HG02970 (cell line): Measurements from ENCODE around the gene AGO4.
"Not testable (repeated sequence)": the region's sequence is repeated elsewhere in the genome, so short reads cannot be mapped to it uniquely, and the experiment has no call there.

ENCODE experiments used
- ATAC-seq: cut with Tn5 transposase; IDR thresholded peaks from one replicate; pipeline ENCODE4 v1.9.1; 2021; ENCODE audit warnings: mild to moderate bottlenecking, moderate library complexity, moderate number of reproducible peaks; ENCODE audit not compliant: unreplicated experiment, low FRiP score

AGO4 gene

DNA sequence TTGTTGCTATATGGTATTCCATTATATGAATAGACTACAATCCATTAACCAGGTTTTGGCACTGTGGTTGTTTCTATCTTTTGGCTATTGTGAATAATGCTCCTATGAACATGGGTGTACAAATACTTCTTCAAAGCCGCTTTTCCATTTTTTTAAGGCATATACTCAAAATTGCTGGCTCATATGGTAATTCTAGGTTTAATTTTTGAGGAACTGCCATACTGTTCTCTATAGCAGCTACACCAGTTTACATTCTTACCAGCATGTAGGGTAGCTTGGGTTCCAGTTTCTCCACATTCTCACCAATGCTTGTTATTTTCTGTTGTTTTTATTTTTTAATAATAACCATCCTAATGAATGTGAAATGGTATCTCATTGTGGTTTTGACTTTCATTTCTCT is 55.3 kb downstream of the AGO4 start:
- no peak for ATAC-seq

DNA sequence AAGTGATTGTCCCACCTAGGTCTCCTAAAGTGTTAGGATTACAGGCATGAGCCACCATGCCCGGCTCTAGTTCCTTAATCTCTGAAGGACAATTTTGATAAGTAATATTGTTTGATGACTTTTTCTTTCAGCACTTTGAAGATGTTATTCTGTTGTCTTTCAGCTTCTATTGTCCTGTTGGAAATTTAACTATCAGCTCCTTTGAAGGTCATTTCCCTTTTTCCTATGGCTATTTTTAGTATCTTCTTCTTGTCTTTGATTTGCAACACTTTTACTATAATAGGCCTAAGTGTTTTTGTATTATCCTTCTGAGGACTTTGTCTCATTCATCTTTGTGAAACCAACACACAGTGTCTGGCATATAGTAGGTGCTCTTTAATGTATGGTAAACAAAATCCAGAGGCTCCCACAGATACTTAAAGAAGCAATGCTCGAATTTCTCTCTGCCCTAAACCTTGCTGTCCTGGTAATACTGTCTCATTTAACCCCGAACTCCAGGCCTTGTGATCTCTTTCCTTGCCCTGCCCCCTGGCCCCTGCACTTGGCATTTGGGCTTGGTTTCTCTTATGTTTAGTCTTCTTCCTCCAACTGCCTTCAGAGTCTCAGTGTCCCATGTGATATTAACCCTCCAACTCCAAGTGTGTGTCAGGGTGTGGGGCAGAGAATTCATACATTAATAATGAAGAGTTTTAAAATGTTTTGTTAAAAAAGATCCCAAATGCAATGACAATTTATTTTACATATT is 56.2 kb downstream of the AGO4 start:
- ATAC-seq = no peak

DNA sequence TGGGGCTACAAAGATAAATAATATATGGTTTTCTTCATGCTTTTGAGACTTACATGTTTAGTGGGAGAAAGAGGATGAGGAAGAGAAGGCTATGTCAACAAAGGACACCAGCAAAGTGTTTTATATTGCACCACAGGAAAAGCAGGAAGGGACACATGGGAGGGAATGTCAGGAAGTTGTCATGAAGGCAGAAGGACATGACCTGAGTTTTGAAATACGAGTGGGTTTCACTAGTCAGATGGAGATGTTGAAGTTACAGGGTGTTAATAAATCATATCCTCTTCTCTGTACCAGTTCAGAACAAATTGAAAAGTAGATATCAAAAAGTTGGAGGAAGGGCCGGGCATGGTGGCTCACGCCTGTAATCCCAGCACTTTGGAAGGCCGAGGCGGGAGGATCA is 57.0 kb downstream of the AGO4 start:
- ATAC-seq = no peak

DNA sequence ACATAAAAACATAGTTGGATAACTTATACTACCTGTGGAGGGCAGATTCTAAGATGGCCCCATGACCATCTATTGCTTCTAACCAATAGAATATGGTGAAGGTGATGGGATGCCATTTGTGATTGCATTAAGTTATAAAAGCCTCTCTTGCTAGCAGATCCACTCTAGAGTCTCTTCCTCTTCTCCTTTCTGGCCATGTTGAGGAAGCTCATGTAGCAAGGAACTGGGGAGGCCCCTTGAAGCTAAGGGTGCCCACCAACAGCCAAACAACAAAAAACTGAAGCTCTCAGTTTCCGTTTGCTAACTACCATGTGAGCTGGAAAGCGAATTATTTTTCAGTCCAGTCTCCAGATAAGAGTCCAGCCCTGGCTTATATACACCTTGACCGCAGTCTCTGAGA is 59.2 kb downstream of the AGO4 start:
- no peak for ATAC-seq

DNA sequence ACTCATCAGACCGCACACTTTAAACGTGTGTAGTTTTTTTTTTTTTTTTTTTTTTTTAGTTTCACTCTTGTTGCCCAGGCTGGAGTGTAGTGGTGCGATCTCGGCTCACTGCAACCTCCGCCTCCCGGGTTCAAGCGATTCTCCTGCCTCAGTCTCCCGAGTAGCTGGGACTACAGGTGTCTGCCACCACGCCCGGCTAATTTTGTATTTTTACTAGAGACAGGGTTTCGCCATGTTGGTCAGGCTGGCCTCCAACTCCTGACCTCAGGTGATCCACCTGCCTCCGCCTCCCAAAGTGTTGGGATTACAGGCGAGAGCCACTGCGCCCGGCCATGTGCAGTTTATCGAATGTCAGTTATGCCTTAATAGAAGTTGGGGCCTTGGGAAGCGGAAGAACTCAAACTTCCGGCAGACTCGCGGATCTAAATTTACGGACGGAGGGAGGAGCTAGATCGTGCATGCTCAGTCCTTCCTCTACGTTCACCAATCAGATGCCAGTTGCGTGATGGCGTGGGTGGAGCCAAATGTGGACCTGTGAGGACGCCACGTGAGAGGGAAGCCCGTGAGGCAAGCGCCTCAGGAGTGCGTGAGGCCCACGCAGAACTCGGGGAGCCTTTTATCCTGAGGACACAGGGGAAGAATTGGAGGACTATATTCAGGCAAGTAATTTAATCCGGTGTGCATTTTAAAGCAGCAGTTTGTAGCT is 61.6 kb downstream of the AGO4 start:
- not testable (repeated sequence) for ATAC-seq

DNA sequence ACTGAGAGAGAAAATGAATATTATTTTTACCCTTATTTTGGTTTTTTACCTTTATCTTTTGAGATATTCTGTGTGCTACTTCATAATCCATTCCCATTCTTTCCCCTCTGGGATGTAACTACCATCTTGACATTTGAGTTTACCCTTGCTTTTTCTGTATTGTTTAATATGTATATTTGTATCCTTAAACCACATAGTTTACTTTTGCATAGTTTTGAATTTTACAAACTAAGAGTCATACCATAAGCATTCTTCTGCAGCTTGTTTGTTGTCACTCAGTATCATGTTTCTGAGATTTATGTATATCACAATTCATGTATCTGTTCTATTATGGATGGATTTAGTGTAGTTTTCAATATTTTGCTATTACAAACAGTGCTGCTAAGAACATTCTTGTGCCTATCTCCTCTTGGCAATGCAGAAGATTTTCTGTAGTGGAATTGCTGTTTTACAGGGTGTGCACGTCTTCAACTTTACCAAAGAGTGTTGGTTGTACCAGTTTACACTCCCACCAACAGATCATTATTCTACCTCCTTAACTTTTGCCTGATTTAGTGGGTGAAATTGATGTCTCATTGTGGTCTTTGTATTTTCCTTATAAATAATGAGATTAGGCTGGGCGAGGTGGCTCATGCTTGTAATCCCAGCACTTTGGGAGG is 63.0 kb downstream of the AGO4 start:
- ATAC-seq = no peak

DNA sequence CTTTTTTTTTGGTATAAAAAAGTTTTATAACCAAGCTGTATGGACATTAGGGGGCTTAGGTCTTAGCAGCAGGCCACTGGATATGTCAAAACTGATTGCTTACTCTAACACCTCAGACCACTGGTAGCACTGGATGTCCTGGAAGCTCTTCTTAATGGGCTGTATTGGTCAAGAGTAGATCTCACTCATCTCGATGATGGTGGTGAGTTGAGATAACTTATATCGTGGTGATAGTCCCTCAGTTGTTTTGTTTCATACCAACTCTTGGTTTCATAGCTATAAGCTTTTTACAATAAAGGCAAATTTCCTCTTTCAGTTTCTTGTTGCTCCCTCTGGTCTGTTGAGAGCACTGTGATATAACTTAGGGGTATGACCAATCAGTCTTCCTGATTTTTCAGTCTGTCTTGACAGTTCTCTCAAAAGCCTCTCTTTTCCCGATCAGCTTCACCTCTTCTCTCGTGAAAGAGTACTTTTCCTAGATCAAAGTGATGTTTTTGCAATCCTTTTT is 65.5 kb downstream of the AGO4 start:
- no peak for ATAC-seq

DNA sequence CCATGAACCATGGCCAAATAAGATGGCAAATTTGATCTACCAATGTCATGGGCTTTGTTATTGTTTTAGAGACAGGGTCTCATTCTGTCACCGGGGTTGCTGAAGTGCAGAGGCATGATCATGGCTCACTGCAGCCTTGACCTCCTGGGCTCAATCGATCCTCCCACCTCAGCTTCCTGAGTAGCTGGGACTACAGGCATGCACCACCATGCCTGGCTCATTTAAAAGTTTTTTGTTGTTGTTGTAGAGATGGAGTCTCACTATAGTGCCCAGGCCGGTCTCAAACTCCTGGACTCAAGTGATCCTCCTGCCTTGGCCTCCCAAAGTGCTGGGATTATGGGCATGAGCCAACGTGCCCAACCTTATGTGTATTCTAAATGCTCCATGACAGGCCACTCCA is 66.3 kb downstream of the AGO4 start:
- ATAC-seq = not testable (repeated sequence)

DNA sequence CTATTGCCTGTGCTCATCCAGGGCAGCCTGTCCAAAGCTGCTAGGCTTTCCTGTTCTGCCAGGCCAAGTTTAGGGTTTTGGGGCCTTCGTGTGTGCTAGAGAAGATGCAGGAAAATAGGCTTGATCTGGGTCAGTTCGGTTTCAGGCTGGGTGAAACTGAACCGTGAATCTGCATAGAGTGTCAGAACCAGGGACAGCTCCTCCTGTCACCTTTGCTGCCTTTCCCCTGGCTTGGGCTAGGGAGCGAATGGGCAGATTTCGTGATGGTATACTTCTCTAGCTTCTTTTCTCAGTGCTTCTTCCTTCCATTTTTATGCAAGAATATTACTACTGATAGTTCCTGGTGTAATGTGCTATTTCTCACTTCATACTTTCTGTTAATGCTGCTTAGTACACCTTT is 69.2 kb downstream of the AGO4 start:
- ATAC-seq = no peak

DNA sequence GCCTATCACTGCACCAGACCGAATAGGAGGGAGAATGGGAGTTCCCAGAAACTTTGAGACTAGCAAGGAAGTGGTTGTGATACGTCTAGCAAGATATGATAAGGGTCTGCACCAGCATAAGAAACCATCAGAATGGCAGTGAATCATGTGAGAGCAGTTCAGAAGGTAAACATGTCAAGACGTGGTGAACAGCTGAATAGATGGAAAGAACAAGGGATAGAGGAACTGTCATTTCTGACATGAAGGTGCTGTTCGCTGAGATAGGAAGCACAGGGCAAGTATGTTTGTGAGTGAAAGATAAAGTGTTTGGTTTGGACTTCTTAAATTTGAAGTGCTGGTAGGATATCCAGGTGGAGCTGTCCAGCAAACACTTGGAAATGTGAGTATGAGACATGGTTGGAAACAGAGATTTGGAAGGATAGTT is 74.0 kb downstream of the AGO4 start:
- ATAC-seq = no peak

DNA sequence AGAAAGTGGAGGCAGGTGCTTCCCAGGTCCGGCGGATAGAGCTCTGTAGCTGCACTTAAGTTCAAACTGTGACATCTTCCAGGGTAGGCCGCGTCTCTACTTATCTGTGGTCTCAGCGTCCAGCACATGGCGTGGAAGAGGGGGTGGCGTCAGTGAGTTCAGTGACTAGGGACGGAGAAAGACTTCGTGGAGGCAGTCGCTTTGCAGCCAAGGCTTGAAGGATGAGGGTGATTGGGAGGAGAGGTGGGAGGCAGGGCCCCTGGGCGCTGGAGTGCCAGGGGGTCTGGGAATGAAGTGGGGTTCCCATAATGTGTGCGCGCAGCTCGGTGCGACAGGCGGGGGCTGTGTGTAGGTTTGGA is 74.7 kb downstream of the AGO4 start:
- ATAC-seq = no peak

DNA sequence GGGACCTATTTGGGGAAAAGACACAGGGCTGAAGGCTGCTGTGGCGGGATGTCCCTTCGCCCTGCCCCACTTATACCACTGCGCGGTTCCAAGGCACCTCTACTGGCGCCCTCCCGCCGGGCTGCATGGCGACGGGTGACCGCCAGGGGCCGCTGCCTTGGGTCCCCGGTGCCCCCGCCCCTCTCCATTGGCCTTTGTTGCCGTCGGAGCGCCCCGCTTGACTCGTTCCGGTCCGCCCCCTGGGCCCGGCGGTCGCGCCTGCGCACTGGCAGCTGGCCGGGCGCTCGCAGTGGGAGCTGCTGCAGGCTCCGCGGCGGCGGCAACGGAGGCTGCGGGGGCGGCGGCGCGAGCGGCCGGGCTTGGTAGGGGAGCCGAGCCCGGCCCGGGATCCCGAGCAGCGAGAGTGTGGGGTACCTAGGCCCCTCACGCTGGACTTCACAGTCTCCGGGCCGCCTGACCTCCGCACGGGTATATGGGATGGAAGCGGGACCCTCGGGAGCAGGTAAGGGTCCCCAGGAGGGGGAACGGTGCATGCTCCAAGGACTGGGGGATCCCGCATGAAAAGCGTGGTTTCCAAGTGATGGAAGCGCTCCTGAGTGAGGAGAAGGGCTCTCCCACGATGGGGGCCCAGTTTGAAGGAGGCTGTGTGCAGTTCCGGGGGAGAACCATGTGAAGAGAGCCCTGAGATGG is 75.3 kb downstream of the AGO4 start, which contains the start of gene AGO1:
TSS of gene AGO1 (plus strand) at position 265 of the 690 bp plus-strand sequence. CDS start at position 478, 213 bp downstream.
- ATAC-seq = peak; percentile 87

DNA sequence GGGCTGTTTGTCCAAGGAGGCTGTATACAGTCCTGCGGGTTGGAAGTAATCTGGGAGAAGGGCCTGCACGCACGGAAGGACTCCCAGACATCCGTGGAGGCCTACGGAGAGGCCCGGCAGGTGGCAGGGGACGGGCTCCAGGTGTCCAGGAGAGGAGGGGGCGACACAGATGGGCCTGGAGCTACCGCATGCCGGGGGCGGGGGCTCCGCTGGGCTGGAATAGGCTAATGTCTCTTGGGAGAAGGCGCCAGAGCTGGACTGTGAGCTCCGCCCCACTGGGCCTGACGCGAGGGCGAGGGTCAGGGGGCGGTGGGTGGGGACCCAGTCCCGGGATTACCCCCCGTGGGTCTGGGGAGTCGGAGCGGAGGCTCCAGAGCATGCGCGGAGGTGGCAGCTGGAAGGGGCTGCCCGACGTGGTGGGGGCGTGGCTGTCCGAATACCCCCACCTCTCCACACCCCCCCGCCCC is 75.9 kb downstream of the AGO4 start:
- no peak for ATAC-seq

DNA sequence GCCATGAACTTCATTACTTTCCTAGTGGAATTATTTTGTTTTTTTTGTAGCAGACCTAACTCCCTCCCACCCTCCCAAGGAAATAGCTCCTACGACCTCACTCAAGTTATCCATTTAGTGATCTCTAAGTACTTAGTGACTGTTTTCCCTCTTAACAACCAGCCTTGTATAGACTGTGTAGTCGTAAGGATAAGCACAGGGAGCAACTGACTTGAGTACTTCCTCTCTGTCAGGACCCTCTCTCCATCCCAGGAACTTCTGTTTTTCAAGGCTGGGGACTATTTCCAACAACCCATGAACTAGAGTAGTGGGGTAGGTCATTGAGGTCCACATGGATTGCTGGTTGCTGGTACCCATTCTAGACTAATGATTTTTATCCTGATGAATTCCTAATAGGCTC is 77.1 kb downstream of the AGO4 start:
- no peak for ATAC-seq

DNA sequence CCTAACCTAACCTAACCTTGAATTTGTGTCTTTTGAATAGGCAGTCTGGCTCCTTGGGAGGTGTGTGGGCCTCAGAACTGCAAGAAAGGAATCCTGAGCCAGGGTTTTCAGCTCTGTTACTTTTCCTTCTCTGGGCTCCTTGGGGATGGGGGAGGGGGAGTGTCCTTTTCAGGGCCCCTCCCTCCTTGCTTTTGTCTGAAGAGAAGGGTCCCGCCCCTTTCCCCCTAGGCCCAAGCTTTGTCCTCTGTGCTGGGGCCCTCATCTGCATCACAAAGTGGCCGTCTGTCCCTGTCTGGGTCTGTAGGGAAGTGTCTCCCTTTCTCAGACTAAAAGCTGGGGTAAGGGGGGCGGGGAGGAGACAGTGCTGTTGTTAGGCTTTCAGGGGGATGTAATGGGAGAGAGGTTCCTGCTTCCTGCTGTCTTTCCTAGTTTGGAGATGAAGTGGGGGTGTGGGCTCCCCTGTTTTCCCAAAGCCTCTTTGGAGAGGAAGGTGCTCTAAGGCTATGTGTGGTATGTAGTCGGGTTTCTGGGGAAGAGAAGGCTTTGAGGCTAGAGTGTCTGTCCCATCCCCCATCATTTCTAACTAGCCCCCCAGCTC is 78.2 kb downstream of the AGO4 start:
- no peak for ATAC-seq

DNA sequence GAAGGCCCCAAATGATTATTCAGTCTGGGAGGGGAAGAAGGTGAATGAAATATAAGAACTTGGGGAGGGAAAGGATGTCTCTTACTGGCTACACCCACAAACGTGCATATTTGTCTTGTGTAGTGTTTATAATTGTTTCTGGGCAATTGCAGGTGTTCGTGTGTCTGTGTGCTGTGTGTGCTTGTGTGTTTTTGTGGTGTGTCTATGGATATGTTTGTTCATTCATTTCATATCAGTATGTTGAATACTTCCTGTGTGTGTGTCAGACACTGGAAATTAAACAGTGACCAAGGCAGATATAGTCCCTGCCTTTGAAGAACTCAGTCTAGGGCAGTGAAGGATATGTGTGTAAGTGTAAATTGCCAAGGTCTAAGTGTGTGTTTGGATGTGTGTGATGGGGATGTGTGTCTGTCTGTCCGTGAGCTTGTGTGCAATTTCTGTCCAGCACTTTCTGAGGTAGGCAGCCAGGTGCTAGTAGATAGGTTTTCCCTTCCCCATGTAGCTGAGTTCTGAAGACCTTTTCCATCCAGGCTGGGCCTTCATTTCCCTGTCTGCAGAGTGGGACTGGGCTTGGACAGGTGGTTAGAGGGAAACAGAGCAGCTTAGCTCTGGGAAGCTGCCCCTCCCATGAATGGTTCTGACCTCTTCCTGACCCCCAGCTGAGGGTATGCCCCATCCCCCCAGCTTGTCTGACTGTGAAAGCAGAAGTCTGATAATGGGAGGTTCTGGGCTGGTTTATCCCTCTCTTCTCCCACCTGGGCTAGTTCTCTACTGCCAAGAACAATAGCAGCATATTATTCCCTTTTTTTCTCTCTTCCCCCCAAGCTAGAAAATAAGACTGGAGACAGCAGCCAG is 79.0 kb downstream of the AGO4 start:
- no peak for ATAC-seq

DNA sequence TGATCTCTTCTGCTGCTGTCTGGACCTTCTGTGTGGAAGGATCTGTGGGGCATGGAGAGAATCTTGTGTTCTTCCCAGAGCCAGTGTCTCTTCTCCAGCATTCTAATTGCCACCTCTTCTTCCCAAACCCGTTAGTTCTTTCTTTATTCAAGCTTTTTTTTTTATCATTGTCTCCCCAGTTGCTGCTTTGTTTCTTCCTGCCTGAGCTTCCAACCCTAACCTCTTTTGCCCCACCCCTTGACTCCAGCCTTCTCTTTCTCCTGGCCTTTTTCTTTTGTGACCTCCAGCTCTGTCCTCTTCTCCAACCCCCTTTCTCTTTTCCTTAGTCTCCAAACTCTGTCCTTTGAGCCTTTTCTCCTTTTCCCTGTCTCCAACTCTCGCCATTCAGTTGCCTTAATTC is 79.7 kb downstream of the AGO4 start:
- ATAC-seq = no peak

DNA sequence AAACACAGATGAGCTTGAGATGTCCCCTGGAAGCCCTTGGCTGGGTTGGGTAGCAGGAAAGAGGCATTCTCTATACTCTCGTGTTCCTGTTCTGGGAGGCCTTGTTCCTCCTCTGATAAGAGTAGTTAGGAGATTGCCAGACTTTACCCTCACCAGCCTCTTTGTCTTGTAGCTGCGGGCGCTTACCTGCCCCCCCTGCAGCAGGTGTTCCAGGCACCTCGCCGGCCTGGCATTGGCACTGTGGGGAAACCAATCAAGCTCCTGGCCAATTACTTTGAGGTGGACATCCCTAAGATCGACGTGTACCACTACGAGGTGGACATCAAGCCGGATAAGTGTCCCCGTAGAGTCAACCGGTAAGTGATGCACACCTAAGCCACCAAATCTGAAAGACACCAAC is 80.4 kb downstream of the AGO4 start:
- no peak for ATAC-seq

DNA sequence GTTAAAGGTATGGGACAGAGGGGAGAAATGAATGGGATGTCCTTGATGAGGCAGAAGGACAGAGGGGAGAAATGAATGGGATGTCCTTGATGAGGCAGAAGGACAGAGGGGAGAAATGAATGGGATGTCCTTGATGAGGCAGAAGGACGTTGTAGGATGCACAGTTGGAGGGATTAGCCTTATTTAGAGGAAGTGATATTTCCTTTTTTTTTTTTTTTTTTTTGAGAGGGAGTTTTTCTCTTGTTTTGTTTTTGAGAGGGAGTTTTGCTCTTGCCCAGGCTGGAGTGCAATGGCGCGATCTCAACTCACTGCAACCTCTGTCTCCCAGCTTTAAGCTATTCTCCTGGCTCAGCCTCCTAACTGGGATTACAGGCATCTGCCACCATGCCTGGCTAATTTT is 81.2 kb downstream of the AGO4 start:
- ATAC-seq = not testable (repeated sequence)
